Measurements from ENCODE around the gene AP1S2. TPM values are rescaled to one million over a fixed set of nuclear protein-coding genes. Genes with fewer than 3 reads are reported as not detected.

The AP1S2 gene
- total and polyA plus RNA-seq, 10 donors: 23.3 to 133 (median 64.7) TPM

DNA sequence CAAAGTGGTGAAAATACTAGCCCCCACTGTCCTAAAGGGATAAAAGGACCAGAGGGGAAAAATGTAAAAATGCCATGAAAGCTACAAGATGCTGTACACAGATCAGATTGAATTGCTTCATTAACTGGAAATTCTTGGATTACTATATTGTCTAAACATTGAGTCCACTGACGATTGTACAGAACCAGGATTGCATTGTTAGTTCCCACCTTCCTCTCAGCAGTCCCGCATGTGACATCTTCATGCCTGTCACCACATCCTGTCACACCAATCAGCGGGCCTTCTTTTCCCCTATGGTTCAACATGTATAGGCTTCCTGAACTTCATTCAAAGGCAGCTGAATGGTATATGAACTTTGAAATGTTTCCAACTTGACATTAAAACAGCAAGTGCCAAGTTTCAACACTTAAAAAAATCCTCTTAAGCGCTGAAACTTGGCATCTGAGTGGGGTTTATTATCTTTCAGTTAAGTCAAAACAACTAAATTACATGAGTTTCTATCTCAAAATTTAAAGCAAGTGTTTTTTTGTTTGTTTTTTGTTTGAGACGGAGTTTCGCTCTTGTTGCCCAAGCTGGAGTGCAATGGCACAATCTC lies 39.7 kb downstream of the AP1S2 start:
- no peaks in the 10 kb centered on the region for H3K9me3 ChIP-seq
- no peak overlapping the region for H3K27ac ChIP-seq
- no peaks in the 10 kb centered on the region for H3K27me3 ChIP-seq (replicated peaks in 1 of 7)
- TF ChIP-seq, protein P1, sequence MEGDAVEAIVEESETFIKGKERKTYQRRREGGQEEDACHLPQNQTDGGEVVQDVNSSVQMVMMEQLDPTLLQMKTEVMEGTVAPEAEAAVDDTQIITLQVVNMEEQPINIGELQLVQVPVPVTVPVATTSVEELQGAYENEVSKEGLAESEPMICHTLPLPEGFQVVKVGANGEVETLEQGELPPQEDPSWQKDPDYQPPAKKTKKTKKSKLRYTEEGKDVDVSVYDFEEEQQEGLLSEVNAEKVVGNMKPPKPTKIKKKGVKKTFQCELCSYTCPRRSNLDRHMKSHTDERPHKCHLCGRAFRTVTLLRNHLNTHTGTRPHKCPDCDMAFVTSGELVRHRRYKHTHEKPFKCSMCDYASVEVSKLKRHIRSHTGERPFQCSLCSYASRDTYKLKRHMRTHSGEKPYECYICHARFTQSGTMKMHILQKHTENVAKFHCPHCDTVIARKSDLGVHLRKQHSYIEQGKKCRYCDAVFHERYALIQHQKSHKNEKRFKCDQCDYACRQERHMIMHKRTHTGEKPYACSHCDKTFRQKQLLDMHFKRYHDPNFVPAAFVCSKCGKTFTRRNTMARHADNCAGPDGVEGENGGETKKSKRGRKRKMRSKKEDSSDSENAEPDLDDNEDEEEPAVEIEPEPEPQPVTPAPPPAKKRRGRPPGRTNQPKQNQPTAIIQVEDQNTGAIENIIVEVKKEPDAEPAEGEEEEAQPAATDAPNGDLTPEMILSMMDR (IDR thresholded peaks at IDR 0.05 in 8 of 11, conservative IDR thresholded peaks at IDR 0.05 in 3 of 11): no peak
- TF ChIP-seq POLR2A (IDR thresholded peaks at IDR 0.05): no peak
- no peak for TF ChIP-seq POLR2AphosphoS5 (IDR thresholded peaks at IDR 0.05)
- H3K4me1 ChIP-seq: peaks cover 0 to 32% (median 7%) of the 10 kb centered on the region in 6 donors
- no peak overlapping the region for H3K4me3 ChIP-seq
- intact Hi-C loops (cut with DNase I; ENCODE audit: low total_unique reads): no loop called here
- H3K36me3 ChIP-seq: peaks cover 0 to 100% (median 78%) of the 10 kb centered on the region in 6 donors
- DNase-seq: no peak
- WGBS, 5 donors: 68 to 87% (median 77%) methylated on average over 6 of the region's 6 CpGs

DNA sequence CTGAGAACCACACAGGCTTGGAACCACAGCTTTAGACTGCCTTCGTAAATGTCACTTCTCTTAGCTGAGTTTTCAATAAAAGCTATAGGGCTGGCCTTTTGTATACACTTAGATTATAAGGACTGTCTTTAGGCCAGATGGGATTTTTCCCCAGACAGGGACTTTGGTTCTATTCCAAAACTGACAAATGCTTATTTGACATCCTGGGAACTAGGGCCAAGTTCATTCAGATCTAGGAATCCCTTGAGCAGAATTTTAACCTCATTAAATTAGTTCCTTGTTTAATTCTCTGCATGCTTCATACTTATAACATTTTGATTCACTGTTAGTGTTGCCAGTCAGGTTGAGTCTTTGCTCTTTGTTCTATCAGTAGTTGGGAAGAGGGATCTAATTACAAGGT lies 41.2 kb downstream of the AP1S2 start:
- Histone ChIP-seq H3K27me3 (replicated peaks in 1 of 7) (no peaks in the 10 kb centered on the region), H3K4me1 (peaks cover 0 to 32% (median 7%) of the 10 kb centered on the region in 6 donors), H3K9me3 (no peaks in the 10 kb centered on the region), H3K4me3 (no peak overlapping the region), H3K27ac (no peak overlapping the region), H3K36me3 (peaks cover 0 to 100% (median 81%) of the 10 kb centered on the region in 6 donors)
- DNase-seq: no peak
- WGBS, 5 donors: 78 to 100% (median 85%) methylated on average over 1 of the region's 1 CpG
- TF ChIP-seq POLR2A (IDR thresholded peaks at IDR 0.05) (no peak), POLR2AphosphoS5 (IDR thresholded peaks at IDR 0.05) (no peak)
- TF ChIP-seq, protein P1 (IDR thresholded peaks at IDR 0.05 in 8 of 11, conservative IDR thresholded peaks at IDR 0.05 in 3 of 11): no peak
- intact Hi-C loops (cut with DNase I; ENCODE audit: low total_unique reads): no loop called here

DNA sequence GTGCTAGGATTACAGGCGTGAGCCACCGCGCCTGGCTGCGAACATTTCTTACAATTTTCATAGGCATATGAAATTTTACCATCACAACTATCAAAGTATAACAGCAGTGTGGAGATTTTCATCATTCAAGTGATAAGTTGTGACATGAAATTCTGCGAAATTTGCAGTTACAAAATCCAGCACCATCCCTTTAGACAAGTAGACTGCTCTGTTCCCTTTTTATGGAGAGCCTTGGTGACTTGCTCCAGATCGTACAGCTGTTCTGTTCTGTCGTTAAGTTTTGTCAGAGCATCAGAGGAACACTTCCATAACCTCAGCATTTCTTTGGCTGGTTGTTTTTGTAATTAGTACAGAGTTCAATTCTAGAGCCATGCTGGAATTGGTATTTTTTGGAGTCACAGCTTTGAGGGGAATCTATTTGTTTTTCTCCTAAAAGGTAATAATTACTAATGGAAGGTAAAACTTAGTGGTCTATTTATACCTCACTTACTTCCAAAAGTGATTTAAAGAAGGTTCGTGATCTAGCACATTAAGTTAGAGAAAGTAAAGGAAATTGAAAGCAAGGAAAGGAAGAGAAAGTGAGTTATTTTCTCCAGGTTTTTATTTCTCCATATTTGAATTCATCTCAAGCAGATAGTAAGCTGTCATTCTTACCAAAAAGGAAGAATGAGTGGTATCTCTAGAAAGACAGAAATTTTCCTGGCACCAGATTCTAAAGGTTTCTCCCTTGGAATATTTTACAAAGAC lies 42.2 kb downstream of the AP1S2 start:
- TF ChIP-seq POLR2A (IDR thresholded peaks at IDR 0.05): no peak
- TF ChIP-seq, protein P1 (IDR thresholded peaks at IDR 0.05 in 8 of 11, conservative IDR thresholded peaks at IDR 0.05 in 3 of 11): no peak
- TF ChIP-seq POLR2AphosphoS5 (IDR thresholded peaks at IDR 0.05): no peak
- intact Hi-C loops (cut with DNase I; ENCODE audit: low total_unique reads): no loop called here
- H3K36me3 ChIP-seq: peaks cover 0 to 100% (median 80%) of the 10 kb centered on the region in 6 donors
- no peak overlapping the region for H3K27ac ChIP-seq
- no peaks in the 10 kb centered on the region for H3K9me3 ChIP-seq
- H3K4me3 ChIP-seq: no peak overlapping the region
- H3K4me1 ChIP-seq: peaks cover 0 to 31% (median 7%) of the 10 kb centered on the region in 6 donors
- no peaks in the 10 kb centered on the region for H3K27me3 ChIP-seq (replicated peaks in 1 of 7)
- DNase-seq: no peak
- 68 to 94% (median 88%) methylated on average over 5 to 8 of the region's 8 CpGs for WGBS, 5 donors

DNA sequence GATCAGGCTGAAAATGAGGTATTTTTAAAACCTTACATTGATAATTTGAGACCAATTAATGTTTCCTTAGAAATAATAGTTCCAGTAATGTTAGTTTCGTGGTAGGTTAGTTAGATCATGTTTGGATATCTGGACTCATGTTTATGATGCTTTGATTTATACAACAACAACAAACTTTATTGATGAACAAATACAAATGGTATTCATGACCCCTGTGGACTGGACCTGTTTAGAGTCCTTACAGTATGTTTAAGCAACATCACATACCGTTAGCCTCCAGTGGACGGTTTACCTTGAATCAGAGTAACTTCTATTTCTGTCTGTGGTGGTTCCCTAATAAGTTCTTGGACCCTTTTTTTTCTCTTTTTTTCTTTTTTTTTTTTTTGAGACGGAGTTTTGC lies 46.4 kb downstream of the AP1S2 start:
- DNase-seq: no peak
- 92 to 99% (median 97%) methylated on average over 3 to 4 of the region's 4 CpGs for WGBS, 5 donors
- TF ChIP-seq POLR2AphosphoS5 (IDR thresholded peaks at IDR 0.05) (no peak), POLR2A (IDR thresholded peaks at IDR 0.05) (no peak)
- TF ChIP-seq, protein P1 (IDR thresholded peaks at IDR 0.05 in 8 of 11, conservative IDR thresholded peaks at IDR 0.05 in 3 of 11): no peak
- Histone ChIP-seq H3K36me3 (peaks cover 0 to 100% (median 85%) of the 10 kb centered on the region in 6 donors), H3K4me1 (peaks cover 0 to 5% (median 1%) of the 10 kb centered on the region in 6 donors), H3K9me3 (no peaks in the 10 kb centered on the region), H3K27me3 (replicated peaks in 1 of 7) (no peaks in the 10 kb centered on the region), H3K4me3 (no peak overlapping the region), H3K27ac (no peak overlapping the region)
- intact Hi-C loops (cut with DNase I; ENCODE audit: low total_unique reads): no loop called here

Measured in spleen (tissue), 11 donors.